HG03039 (cell line): ENCODE measurements around the gene C1QTNF1.
"Not testable (repeated sequence)": the region's sequence is repeated elsewhere in the genome, so short reads cannot be mapped to it uniquely, and the experiment has no call there.

ENCODE experiments used
- ATAC-seq: cut with Tn5 transposase; IDR thresholded peaks from one replicate; pipeline ENCODE4 v1.9.1; 2021; ENCODE audit warnings: mild to moderate bottlenecking, moderate library complexity; ENCODE audit not compliant: unreplicated experiment

Gene C1QTNF1

DNA sequence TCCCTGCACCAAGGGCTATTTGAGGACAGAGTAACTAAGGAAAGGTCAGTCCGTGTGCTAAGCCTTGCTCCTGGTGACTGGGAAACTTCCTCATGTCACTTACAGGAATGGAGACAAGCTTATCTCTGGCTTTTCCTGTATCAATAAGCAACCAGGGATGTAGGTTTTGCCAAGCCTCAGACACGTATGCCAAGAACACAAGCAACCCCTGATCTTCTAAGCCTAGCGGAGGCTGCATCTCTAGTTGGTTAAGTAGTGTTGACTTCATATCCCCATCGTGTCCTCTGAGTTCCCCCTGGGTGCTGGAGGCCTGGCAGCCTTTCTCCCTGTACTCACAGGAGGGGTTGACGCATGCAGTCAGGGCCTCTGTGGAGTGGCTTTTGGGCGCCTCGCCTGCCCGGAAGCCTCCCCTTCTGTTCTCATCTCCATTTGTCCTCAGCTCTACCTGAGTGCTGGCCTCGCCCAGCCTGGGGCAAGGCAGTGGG, 1.4 kb upstream of the C1QTNF1 start:
- no peak for ATAC-seq

DNA sequence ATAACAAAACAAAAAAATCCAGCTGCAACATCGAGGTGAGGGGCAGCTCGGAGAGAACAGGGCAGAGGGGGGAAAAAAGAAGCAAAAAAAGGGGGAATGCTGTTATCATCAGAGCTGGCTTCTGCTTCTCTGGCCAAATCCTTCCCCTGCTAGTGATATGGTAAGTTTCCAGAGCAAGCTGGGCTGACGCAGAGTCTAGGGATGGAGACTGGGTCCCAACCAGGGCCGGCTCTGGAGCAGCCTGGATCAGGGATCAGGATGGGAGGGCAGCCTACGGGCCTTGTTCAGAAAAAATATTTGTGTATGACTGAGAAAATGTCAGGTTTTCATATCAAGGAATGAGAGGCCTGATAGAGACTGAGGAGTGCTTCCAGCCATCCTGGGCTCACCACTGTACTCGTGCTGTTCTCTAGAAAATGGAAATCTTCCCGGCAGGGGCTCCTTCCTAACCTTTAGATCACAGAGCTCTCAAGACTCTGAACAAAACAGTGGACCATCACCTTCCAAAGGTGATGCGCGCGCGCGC, 726 bp upstream of the C1QTNF1 start:
- ATAC-seq: no peak

DNA sequence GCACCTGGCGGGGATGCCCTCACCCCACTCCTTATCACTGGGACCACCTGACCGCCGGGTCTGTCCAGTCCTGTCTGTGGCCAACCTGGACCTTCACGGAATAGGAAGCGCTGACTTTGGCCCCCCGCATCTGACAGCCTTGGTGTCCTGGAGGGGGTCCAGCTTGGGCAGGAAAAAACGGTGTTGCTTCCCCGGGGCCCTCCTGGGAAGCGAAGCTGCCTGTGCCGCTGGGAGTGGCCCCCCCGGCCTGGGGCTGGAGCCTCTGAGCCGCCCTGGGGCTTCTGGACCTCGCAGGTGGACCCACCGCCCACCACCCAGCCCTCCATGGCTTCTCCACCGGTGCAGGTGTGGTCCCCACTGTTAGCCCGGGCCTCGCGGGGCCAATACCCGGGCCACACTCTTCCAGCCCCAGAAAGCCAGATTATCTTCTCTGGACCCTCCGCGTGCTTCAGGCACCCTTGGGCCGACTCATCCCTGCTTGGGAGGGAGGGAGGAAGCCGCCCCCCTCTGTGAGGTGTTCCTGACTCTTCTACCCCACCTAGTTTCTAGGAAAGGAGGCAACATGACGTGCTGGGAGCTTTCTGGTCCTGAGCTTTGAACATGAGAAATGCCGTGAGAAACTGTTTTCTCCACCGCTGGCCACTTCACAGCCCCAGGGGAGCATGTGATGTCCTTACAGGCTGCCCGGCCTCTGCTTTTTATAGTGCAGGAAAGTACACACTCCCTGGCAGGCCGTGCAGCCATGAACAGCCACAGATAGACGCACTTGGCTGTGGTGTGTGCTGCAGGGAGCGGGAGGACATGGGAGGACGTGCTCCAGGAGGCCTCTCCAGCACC, 1.1 kb downstream of the C1QTNF1 start:
- ATAC-seq: no peak

DNA sequence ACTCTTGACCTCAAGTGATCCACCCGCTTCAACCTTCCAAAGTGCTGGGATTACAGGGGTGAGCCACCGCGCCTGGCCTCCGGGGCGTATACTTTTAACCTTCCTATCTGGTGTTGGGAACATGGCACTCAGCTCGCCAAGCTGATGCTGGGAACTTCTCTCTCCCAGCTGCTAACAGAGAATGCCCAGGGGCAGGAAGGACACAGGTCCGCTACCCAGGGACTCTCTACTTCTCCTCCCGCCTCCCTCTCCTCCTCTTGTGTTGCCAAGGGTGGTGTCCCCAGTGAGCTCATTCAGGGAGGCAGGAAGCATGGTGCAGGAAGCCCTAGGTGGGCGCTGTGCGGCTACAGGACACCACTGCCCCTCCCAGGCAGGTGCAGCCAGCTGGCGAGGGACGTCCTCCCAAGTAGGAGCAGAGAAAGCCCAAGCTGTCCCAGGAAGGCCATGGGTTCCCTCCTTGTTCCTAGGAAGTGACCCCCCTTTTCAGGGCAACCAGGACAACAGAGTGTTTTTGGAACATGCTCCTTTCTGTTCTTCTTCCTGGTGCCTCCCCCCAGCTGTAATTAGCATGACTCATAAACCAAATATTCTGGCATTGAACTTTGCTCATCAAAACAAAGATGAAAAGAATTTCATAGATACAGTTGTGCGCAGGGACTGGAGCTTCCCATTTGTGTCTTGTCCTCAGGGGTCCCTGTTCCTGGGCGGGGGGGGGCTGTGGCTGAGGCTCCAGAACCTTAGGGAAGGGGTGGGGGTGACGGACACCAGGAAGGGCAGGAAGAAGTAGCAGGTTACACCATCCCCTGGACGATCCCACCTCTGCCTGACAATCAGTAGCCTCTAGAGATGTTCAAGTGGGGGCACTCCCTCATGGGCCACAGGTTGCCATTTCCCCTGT, 2.7 kb downstream of the C1QTNF1 start:
- ATAC-seq: no peak

DNA sequence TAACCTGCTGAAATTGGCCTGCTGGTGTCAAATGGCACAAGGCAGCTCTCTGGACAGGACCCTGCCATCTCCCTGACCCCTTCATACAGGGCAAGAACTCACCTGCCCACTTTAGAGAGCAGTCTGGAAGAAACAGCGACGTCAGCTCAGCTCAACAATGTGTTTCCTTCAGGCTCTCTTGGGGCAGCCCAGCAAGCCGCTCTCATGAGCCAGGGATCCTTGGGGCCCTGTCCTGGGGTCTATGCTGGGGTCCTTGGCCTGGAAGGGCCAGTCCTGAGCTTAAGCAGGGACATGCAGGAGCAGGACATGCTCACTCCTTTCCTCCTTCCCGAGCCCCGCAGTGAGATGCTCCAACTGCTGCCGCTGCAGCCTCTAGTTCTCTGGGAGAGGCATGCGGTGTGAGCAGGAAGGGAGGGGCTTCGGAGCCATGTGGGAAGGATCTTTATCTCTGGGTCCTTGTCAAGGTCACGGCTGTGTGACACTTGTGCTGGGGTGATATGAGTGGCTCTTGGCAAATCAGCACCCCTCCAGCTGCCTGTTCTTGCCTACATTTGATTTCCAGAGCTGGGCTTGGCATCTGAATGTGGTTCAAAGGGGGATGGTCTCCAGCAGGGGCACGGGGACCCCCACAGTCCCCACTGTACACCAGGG, 3.4 kb downstream of the C1QTNF1 start:
- no peak for ATAC-seq

DNA sequence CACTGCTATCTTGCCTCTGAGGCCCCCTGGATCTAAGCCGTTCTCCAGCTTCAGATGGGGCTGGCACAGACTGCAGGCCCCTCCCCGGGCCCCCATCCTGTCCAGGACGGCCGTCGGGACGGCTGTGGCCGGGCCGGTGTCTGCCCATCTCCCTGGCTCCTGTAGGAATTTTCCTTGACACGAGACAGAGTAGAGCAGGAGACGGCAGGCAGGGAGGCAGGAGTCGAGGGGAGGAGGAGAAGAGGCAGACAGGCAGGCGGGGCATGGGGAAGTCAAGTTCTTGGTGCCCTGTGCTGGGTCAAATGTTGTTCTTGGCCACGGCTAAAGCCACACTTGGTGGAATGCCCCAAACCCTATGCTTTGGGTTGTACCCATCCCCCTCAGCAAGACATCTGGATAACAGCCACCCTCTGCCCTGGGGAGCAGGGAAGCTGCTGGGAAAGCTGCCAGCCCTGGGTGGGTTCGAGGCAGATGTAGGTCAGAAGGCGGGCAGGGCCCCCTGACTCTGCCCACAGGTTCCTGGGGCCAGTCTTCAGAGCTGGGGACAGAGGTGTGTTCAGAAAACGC, 4.0 kb downstream of the C1QTNF1 start:
- no peak for ATAC-seq

DNA sequence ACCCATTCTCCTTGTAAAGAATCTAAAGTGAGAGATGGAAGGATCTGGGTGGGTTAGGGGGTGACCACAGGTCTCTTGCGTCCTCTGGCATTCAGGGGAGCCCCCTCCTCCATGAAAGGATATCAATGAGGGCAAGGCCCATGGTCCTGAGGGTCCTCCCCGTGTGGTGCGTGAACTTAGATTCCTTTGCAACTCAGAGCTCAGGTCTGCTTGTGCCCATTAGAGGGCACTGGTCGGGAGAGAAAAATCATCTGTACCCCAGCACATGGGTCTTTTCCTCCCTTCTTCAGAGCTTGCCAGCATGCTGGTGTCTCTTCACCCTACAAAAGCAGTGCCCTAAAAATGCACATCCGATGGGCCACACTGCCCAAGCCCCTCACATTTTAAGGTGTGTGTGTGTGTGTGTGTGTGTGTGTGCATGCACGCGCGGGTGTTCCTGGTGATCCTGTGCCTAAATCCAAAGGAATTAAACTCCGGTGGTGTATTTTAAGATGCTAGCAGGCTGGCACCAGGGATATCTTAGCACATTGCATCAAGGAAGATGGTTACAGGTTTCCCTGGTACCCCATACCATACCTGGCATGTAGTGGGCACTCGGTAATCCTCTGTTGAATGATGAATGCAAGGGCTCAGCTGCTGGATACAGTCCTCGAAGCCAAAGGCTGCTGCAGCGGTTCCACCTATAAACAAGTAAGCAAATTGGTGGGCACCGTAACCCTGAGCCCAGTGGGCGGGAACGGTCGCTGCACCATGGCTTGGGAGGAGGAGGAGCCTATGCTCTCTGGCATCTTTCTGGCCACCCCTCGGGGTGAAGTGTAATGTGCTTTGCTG, 4.7 kb downstream of the C1QTNF1 start:
- ATAC-seq: no peak

DNA sequence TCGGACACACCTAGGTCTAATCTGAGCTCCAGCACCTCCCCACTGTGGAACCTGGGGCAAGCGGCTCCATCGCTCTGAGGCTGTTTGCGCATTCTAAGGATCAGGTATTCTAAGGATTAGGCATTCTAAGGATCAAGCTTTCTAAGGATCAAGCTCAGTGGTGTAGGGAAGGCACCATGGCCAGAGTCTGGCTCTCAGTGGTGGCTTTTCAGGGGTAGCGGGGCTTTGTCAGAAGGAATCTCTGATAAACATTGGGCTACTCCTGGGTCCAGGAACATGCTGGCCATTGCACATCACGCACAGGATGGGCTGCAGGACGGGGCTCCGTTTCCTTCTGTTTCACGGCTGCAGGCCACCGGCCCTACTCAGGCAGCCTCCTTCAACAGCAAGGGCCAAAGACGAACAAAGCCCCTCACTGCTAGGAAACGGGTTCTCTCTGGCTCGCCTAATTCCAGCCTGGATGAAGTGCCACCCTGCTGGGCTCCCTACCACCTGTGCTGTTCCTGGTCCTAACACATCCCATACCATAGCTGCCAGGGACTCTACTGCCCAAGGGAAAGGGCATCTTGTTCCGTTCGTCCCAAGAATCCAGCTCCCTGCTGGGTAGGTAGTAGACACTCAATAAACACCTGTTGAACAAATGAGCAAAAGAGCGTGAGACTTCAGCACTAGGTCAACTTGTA, 5.5 kb downstream of the C1QTNF1 start:
- no peak for ATAC-seq

DNA sequence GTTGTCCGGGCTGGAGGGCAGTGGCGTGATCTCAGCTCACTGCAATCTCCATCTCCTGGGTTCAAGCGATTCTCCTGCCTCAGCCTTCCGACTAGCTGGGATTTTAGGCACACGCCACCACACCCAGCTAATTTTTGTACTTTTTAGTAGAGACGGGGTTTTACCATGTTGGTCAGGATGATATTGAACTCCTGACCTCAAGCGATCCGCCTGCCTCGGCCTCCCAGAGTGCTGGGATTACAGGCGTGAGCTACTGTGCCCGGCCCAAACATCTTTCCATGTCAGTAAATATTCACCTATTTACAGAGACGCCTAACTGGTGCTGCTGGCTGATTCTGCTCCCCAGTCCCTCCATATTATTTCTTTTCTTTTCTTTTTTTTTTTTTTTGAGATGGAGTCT, 6.7 kb downstream of the C1QTNF1 start:
- not testable (repeated sequence) for ATAC-seq

DNA sequence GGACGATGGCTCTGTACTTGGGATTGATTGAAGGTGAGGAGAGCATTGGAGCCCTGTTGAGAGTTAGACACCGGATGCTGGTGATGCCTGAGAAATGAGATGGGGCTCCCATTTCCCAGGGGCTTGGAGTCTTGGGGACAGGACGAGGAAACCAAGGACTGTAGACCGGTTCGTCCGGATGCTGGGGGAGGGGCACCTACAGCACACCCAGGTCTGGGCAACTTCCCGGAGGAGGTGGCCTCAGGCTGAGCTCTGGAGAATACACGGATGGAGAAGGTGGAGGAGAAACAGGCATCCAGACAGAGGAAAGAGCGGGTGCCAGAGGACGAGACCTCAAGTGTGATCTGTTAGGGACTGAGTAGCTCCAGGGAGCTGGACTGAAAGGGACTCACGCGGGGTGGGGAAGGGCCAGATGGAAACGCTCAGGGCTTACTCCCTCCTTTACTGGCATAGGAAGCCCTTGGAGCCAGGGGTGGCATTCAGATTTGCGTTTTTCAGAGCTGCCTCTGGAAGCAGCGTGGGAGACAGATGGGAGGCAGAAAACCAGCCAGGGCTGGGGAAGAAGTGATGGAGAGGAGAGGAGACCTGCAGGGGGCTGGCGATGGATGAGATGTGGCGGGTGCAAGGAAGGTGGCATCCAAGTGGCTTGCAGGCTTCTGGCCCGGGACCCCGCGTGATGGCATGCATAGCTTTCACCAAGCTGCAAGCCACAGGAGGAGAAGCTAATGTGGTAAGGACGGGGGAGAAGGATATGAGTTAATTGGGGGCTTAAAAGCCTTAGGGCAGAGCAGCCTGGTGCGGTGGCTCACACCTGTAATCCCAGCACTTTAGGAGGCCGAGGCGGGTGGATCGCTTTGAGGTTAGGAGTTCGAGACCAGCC, 8.3 kb downstream of the C1QTNF1 start:
- ATAC-seq: no peak

DNA sequence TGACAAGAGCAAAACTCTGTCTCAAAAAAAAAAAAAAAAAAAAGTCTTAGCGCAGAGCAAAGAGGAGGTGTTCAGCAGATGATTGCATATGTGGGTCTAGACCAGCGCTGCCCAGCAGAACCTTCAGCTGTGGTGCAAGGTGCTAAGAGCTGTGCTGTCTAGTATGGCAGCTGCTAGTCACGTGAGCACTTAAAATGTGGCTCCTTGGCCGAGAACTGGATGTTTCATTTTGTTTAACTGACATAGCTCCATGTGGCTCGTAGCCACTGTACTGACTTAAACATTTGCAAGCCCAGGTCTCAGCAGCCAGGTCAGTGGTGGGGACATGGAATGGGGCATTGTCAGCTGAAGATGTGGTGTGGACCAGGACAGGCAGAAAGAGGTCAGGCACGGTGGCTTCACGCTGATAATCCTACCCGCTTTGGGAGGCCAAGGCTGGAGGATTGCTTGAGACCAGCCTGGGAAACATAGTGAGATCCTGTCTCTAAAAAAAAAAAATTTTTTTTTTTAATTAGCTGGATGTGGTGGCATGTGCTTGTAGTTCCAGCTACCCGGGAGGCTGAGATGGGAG, 9.2 kb downstream of the C1QTNF1 start:
- no peak for ATAC-seq

DNA sequence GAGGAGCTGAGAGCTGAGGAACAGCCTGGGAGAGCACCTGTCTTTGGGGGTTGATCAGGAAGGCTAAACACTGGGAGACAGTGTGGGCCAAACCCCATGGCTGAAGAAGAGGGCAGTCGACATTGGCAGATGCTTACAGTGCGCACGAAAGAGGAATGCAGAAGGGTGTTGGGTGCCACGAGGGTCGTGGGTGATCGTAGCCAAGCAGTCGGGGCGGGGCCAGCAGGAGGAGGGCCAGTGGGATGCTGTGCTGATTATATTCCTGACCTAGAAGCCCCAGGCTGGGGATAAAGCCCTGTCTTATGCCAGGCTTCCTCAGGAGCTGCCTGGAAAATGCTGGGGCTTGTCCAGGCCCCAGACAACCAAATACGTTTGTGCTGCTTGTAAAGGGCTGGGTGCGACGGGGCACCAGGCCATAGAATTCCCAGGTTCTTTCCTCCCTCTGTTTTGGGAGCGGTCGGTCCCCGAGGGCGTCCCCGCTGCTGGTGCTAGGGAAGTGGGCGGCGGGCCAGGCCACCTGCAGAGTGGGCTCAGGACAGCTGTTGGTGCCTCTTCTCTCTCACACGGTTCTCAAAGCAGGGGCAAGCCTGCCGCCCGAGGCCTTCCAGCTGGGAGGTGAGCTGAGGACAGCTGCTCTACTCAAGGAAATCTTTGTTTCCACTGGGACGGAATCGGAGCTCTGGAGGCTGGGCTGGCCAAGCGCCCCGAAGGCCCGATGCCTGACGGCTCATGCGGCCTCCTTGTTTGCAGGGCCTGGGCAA, 10.0 kb downstream of the C1QTNF1 start:
- no peak for ATAC-seq

DNA sequence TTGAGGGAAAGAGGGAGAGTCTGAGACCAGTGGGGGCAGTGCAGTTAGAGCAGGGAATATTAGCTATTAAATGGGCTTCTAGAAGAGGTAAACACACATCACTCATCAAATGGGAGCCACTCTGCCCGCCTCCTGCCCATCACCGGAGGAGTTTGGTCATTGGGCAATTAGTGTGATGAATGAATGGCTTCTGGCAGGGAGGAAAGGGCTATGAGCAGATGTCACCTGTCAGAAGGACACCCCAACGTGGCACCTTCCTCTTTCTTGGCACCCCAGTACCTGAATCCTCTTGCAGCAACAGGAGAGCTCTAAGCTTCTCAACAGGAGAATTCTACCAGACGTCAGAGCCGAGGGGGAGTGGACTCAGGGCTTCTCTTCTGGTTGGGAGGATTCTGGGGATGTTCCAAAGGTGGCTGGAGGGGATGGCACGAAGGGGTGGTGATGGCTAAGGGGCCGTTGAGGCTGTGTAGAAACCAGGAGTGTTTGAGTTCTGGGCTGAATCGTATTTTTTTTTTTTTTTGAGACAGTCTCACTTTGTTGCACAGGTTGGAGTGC, 11.0 kb downstream of the C1QTNF1 start:
- ATAC-seq: no peak

DNA sequence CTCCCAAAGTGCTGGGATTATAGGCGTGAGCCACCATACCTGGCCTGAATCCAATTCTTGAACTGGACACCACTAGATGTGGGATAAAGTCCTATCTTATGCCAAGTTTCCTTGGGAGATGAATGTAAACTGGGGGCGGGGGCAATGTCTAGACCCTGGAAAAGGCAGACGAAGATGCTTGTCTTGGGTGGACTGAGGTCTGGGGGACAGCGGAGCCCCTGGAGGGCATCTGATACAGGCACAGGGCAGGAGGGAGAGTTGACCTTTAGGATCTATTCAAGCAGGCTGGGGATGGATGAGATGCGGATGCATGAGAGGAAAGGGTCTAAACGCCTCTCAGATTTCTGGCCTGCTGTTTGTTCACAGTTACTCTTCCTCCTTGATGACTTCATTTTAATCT, 11.7 kb downstream of the C1QTNF1 start:
- ATAC-seq: no peak

DNA sequence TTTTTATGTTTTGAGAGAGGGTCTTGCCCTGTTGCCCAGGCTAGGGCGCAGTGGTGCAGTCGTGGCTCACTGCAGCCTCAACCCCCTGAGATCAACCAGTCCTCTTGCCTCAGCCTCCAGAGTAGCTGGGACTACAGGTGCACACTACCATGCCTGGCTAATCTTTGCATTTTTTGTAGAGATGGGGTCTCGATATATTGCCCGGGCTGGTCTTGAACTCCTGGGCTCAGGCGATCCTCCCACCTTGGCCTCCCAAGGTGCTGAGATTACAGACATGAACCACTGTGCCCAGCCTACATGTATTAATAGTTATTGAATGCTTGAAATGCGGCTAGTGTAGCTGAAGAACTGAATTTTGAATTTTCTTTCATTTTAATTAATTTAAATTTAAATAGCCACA, 12.2 kb downstream of the C1QTNF1 start:
- ATAC-seq: no peak

DNA sequence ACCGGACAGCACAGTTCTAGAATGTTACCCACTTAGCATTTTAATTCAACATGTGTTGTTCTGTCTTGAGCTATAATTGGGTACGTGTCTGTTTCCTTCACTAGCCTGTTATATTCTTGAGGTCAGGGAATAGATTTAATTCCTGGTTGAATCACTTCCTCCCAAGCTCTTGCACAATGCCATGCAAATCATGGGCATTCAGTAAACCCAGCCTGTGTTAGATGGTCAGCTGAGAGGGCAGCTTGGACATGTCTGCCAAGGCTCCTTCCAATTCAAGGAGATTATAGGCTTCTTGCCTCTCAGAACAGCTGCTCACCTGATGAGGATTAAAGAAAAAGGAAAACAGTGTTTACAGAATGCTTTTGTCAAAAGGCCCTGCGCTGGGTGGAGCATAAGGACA, 12.6 kb downstream of the C1QTNF1 start:
- no peak for ATAC-seq

DNA sequence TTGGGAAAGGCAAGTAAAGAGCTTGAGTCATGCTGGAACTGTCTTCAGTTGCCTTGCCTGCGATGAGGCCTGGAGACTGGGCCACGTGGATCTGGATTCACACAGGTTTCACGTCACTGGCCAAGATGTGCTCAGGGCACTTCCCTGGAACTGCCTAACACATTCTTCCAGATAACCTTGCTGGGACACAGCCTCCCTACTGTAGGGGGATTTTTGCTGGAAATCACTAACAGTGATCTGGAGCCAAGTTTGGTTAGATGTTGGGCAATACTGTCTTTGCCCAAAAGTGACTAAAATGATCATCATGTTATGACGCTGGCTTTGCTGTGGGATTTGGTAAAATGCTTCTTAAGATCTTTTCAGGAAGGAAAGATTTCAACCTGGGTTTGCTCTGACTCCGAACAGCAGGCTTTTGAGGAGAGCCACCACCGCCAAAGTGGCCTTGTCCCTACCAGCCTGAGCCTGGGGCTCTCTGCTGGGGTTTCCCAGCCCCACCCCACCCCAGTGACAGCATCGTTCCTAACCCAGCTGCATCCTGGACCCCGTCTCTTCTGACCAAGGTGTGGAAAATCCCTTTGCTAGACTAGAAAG, 14.7 kb downstream of the C1QTNF1 start:
- no peak for ATAC-seq
